H1 (cell line): ENCODE measurements around the gene SPATA33. TPM values are rescaled to one million over a fixed set of nuclear protein-coding genes. Genes with fewer than 3 reads are reported as not detected.
"Not testable (repeated sequence)": the region's sequence is repeated elsewhere in the genome, so short reads cannot be mapped to it uniquely, and the experiment has no call there.

Source experiments
- CTCF ChIA-PET: fragments of 300-600 bp; sonication (Branson Sonifier 250); formaldehyde crosslinking; loops from one replicate; lab custom pipeline; 2021; ENCODE audit not compliant: partially characterized antibody; lab: Charles Lee
- POLR2A ChIA-PET: fragments of 300-600 bp; sonication (Branson Sonifier 250); formaldehyde crosslinking; loops from one replicate; lab custom pipeline; 2021; ENCODE audit warnings: inconsistent platforms; ENCODE audit not compliant: partially characterized antibody; lab: Charles Lee
- DNase-seq, 2 experiments: peaks; one replicate each; pipeline versions ENCODE4 v3.0.0 to v3.0.0-alpha.2; 2010 to 2022; ENCODE audit warnings: low spot score in 2 of 2, low read depth in 1 of 2, mixed read lengths in 1 of 2
- FAIRE-seq: peaks from 2 replicates; lab custom pipeline; 2011; peaks lifted over from hg19 to GRCh38; lab: Jason Lieb, UNC
- H2AFZ ChIP-seq: 2 replicates; pipeline ENCODE4 v1.8.1; 2012; ENCODE audit warnings: low read length, inconsistent platforms
- H2AK5ac ChIP-seq: 2 replicates; pipeline ENCODE4 v1.6.1; 2013; ENCODE audit warnings: low read depth, low read length
- H2BK120ac ChIP-seq: replicated peaks from 2 replicates; pipeline ENCODE3; 2013; ENCODE audit warnings: low read depth, low read length, inconsistent platforms
- H2BK12ac ChIP-seq: 2 replicates; pipeline ENCODE4 v1.6.1; 2013; ENCODE audit warnings: low read depth, low read length
- H2BK15ac ChIP-seq: 2 replicates; pipeline ENCODE4 v1.6.1; 2013; ENCODE audit warnings: low read length
- H2BK20ac ChIP-seq: 2 replicates; pipeline ENCODE4 v1.6.1; 2013; ENCODE audit warnings: low read length
- H2BK5ac ChIP-seq: 2 replicates; pipeline ENCODE4 v1.6.1; 2013; ENCODE audit warnings: low read depth, low read length
- H3K14ac ChIP-seq: 2 replicates; pipeline ENCODE4 v1.6.1; 2013; ENCODE audit warnings: inconsistent platforms; ENCODE audit not compliant: insufficient read length
- H3K18ac ChIP-seq: 2 replicates; pipeline ENCODE4 v1.6.1; 2013; ENCODE audit warnings: low read length; ENCODE audit errors: extremely low read depth
- H3K23ac ChIP-seq: 2 replicates; pipeline ENCODE4 v1.6.1; 2013; ENCODE audit warnings: inconsistent platforms; ENCODE audit not compliant: insufficient read length
- H3K23me2 ChIP-seq: 2 replicates; pipeline ENCODE4 v1.6.1; 2013; ENCODE audit warnings: low read depth, low read length
- H3K27ac ChIP-seq: 2 replicates; pipeline ENCODE4 v1.6.1; 2011; ENCODE audit warnings: low read depth, low read length, inconsistent platforms
- H3K27me3 ChIP-seq, 4 experiments: replicated peaks in 1 of 4; 1 replicate in 1 of 4; 2 replicates in 3 of 4; pipeline versions ENCODE4 v1.6.1 to v1.8.1; 2011 to 2013; ENCODE audit warnings: low read length in 3 of 4, mild to moderate bottlenecking in 3 of 4, inconsistent platforms in 2 of 4, mixed read lengths in 2 of 4, moderate library complexity in 1 of 4; ENCODE audit not compliant: control insufficient read depth in 3 of 4, insufficient read depth in 3 of 4; ENCODE audit errors: extremely low read depth in 1 of 4
- H3K36me3 ChIP-seq, 4 experiments: 2 replicates each; pipeline versions ENCODE4 v1.6.1 to v1.8.1; 2011 to 2013; ENCODE audit warnings: mild to moderate bottlenecking in 4 of 4, low read length in 3 of 4, moderate library complexity in 2 of 4, control low read depth in 1 of 4, inconsistent platforms in 1 of 4; ENCODE audit not compliant: insufficient read depth in 4 of 4, control insufficient read depth in 2 of 4
- H3K4ac ChIP-seq: replicated peaks from 2 replicates; pipeline ENCODE3; 2013; ENCODE audit warnings: low read length, low read depth, mixed read lengths, inconsistent platforms; ENCODE audit not compliant: insufficient read length
- H3K4me1 ChIP-seq, 4 experiments: replicated peaks in 1 of 4; 1 replicate in 1 of 4; 2 replicates in 3 of 4; pipeline versions ENCODE4 v1.6.1 to v1.8.1; 2011 to 2013; ENCODE audit warnings: low read length in 3 of 4, inconsistent platforms in 2 of 4, mixed read lengths in 1 of 4; ENCODE audit not compliant: insufficient read depth in 4 of 4, control insufficient read depth in 3 of 4
- H3K4me2 ChIP-seq, 2 experiments: 2 replicates each; pipeline versions ENCODE4 v1.6.1 to v1.8.1; 2011 to 2013; ENCODE audit warnings: low read depth in 2 of 2, low read length in 2 of 2, control low read depth in 1 of 2, inconsistent platforms in 1 of 2, mild to moderate bottlenecking in 1 of 2; ENCODE audit not compliant: insufficient read depth in 1 of 2
- H3K4me3 ChIP-seq, 4 experiments: fragments of 200-600, 300-600 bp in 1 of 4; sonication (generic), shearing (Covaris generic), sonication (Bioruptor Twin) in 1 of 4; 2 replicates each; pipeline versions ENCODE4 v1.5.1 to v1.8.1; 2011 to 2016; ENCODE audit warnings: low read length in 4 of 4, low read depth in 3 of 4, control low read depth in 2 of 4, inconsistent platforms in 2 of 4, mild to moderate bottlenecking in 2 of 4, mixed read lengths in 1 of 4, moderate library complexity in 1 of 4; ENCODE audit not compliant: insufficient read depth in 2 of 4; ENCODE audit errors: extremely low read depth in 1 of 4
- H3K56ac ChIP-seq: replicated peaks from 2 replicates; pipeline ENCODE3; 2013; ENCODE audit warnings: low read depth, mild to moderate bottlenecking, mixed read lengths, low read length, inconsistent platforms; ENCODE audit not compliant: insufficient read length
- H3K79me1 ChIP-seq: 2 replicates; pipeline ENCODE4 v1.6.1; 2013; ENCODE audit warnings: low read depth, low read length, control low read depth
- H3K79me2 ChIP-seq, 2 experiments: 2 replicates each; pipeline versions ENCODE4 v1.6.1 to v1.8.1; 2012 to 2013; ENCODE audit warnings: low read length in 2 of 2, mild to moderate bottlenecking in 2 of 2, inconsistent platforms in 1 of 2; ENCODE audit not compliant: insufficient read depth in 2 of 2, control insufficient read depth in 1 of 2
- H3K9ac ChIP-seq, 4 experiments: replicated peaks in 1 of 4; 1 replicate in 1 of 4; 2 replicates in 3 of 4; pipeline versions ENCODE4 v1.6.1 to v1.8.1; 2011 to 2013; ENCODE audit warnings: low read depth in 3 of 4, low read length in 3 of 4, control low read depth in 2 of 4, mild to moderate bottlenecking in 2 of 4, moderate library complexity in 2 of 4, inconsistent platforms in 1 of 4; ENCODE audit errors: extremely low read depth in 1 of 4
- H3K9me3 ChIP-seq, 2 experiments: 2 replicates each; pipeline versions ENCODE4 v1.6.1 to v1.8.1; 2012 to 2013; ENCODE audit warnings: mild to moderate bottlenecking in 2 of 2, moderate library complexity in 2 of 2, control low read depth in 1 of 2, inconsistent platforms in 1 of 2, low read depth in 1 of 2, low read length in 1 of 2, mixed read lengths in 1 of 2; ENCODE audit not compliant: insufficient read depth in 2 of 2
- H4K20me1 ChIP-seq, 2 experiments: replicated peaks in 1 of 2; 2 replicates each; pipeline versions ENCODE3 to v1.8.1; 2011 to 2013; ENCODE audit warnings: inconsistent platforms in 2 of 2, low read length in 2 of 2, mild to moderate bottlenecking in 1 of 2; ENCODE audit not compliant: insufficient read depth in 2 of 2, control insufficient read depth in 1 of 2
- H4K5ac ChIP-seq: 2 replicates; pipeline ENCODE4 v1.6.1; 2013; ENCODE audit warnings: low read length, low read depth, mixed read lengths, inconsistent platforms; ENCODE audit not compliant: insufficient read length
- H4K8ac ChIP-seq: 2 replicates; pipeline ENCODE4 v1.8.0; 2013; ENCODE audit warnings: mild to moderate bottlenecking, moderate library complexity, low read length, inconsistent platforms; ENCODE audit not compliant: insufficient read depth; ENCODE audit errors: extremely low read depth
- H4K91ac ChIP-seq: replicated peaks from 2 replicates; pipeline ENCODE3; 2013; ENCODE audit warnings: low read length, mixed read lengths, inconsistent platforms; ENCODE audit not compliant: insufficient read length
- WGBS, 2 experiments: shearing (Covaris generic) in 1 of 2; methylation state at CpG; one replicate each; pipeline versions ENCODE4 v1.1.6 to v1.1.7; 2013 to 2015; ENCODE audit warnings: low lambda C conversion rate in 2 of 2, mixed read lengths in 2 of 2, inconsistent platforms in 1 of 2, low coverage in 1 of 2, missing lambda C conversion rate in 1 of 2; ENCODE audit not compliant: insufficient replicate concordance in 2 of 2, insufficient coverage in 1 of 2, insufficient read length in 1 of 2; ENCODE audit errors: extremely low coverage in 1 of 2, missing lambda C conversion rate in 1 of 2; 5-methylcytosine and 5-hydroxymethylcytosine counted together
- polyA plus RNA-seq, 7 experiments: library from polyadenylated mRNA; depleted of rRNA in 3 of 7; stranded (reverse) in 5 of 7; unstranded in 2 of 7; fragments of >200 nt in 5 of 7; fragments of 200-250 nt in 2 of 7; gene quantifications; 1 replicate in 5 of 7; 2 replicates in 1 of 7; 4 replicates in 1 of 7; pipeline versions ENCODE4 v1.2.1 to v1.2.3, GENCODE V29; 2011 to 2013; ENCODE audit warnings: missing spikeins in 2 of 7, mixed read lengths in 2 of 7
- total RNA-seq: library from RNA; stranded (reverse); fragmentation: NEBNext Ultra II Directional; extraction: Animal tissue kit (Norgen Biotek cat#: 25700); gene quantifications from 2 replicates; pipeline ENCODE4 v1.2.1, GENCODE V29; 2021

Gene SPATA33
- total and polyA plus RNA-seq, 2 of the 8 experiments (the other 6 are each of a cell fraction or from before 2014, with no cell fraction given), result 5.4 to 16.9 TPM

GRCh38 chr16:89689621-89690020 lies 32.0 kb downstream of the SPATA33 start:
- H3K79me2 ChIP-seq, result peaks cover 0 to 11% of the 10 kb centered on the region in 2 experiments; a peak in 1 of 4 replicates
- CTCF ChIA-PET, result interaction anchor here (0.7 to 2.6 kb wide), 3 partner anchors 10 to 105 kb away, joined by 4 to 16 read pairs (median 5); no protein-coding TSS in a partner anchor
- DNase-seq, H3K23ac ChIP-seq, H2BK15ac ChIP-seq, H3K14ac ChIP-seq, H3K4ac ChIP-seq, H2BK120ac ChIP-seq, H4K8ac ChIP-seq, H3K4me1 ChIP-seq, H2AK5ac ChIP-seq, H3K9ac ChIP-seq, H3K4me2 ChIP-seq, H2BK12ac ChIP-seq, H3K27me3 ChIP-seq, FAIRE-seq, H3K4me3 ChIP-seq, H3K23me2 ChIP-seq, H2BK20ac ChIP-seq, H3K18ac ChIP-seq, H3K27ac ChIP-seq, H4K5ac ChIP-seq, H2BK5ac ChIP-seq, H3K56ac ChIP-seq, H2AFZ ChIP-seq, H4K91ac ChIP-seq: not testable (repeated sequence)
- H4K20me1 ChIP-seq, result peaks cover 0 to 17% of the 10 kb centered on the region in 2 experiments
- H3K79me1 ChIP-seq, result peaks cover 11% of the 10 kb centered on the region
- POLR2A ChIA-PET, result interaction anchor here (1.0 to 4.8 kb wide), 6 partner anchors 10 to 128 kb away, joined by 3 to 59 read pairs (median 4); partner anchors contain the start of gene SPATA2L
- whole genome bisulfite sequencing, 2 experiments, result 94% methylated on average over 4 of the region's 4 CpGs; no CpG with 5 or more reads in 1 of the 2 experiments
- H3K36me3 ChIP-seq, result peaks cover 3 to 31% (median 20%) of the 10 kb centered on the region in 4 experiments; a peak in 7 of 8 replicates
- H3K9me3 ChIP-seq, result peaks cover 10 to 13% of the 10 kb centered on the region in 2 experiments; a peak in 3 of 4 replicates
